GM12891 (cell line): ENCODE measurements around the gene ASZ1.

Source experiments
- PAX5 ChIP-seq: IDR thresholded peaks from 2 replicates; pipeline ENCODE4 v1.6.1; 2011; ENCODE audit warnings: low read length, moderate library complexity, mild to moderate bottlenecking; ENCODE audit not compliant: insufficient read depth, severe bottlenecking
- POLR2A ChIP-seq: IDR thresholded peaks from 2 replicates; pipeline ENCODE4 v1.6.1; 2011; ENCODE audit warnings: low read depth, low read length, control low read depth
- POLR2AphosphoS5 ChIP-seq: IDR thresholded peaks from 2 replicates; pipeline ENCODE4 v1.6.1; 2011; ENCODE audit warnings: low read depth, low read length, control low read depth
- POU2F2 ChIP-seq: IDR thresholded peaks from 2 replicates; pipeline ENCODE4 v1.6.1; 2011; ENCODE audit warnings: low read depth, mild to moderate bottlenecking, control low read depth, low read length, moderate library complexity
- SPI1 ChIP-seq: IDR thresholded peaks from 2 replicates; pipeline ENCODE4 v1.6.1; 2011; ENCODE audit warnings: low read depth, low read length, control low read depth
- TAF1 ChIP-seq: IDR thresholded peaks from 2 replicates; pipeline ENCODE4 v1.6.1; 2011; ENCODE audit warnings: low read depth, low read length, control low read depth

GRCh38 chr7:117347962-117348672 is 79.2 kb downstream of the ASZ1 start:
- no peak for TF ChIP-seq TAF1
- no peak for TF ChIP-seq POLR2A
- no peak for TF ChIP-seq POU2F2
- TF ChIP-seq SPI1: no peak
- TF ChIP-seq POLR2AphosphoS5: no peak
- no peak for TF ChIP-seq PAX5
